Keratinocyte (primary cell): ENCODE results near the gene GNB1L. TPM values are rescaled to one million over a fixed set of nuclear protein-coding genes. Genes with fewer than 3 reads are reported as not detected.

Source experiments
- DNase-seq: peaks from one replicate; pipeline ENCODE4 v3.0.0-alpha.2; 2011; ENCODE audit warnings: low read depth, missing footprints, low spot score
- FAIRE-seq: peaks from 2 replicates; lab custom pipeline; 2011; peaks lifted over from hg19 to GRCh38; lab: Jason Lieb, UNC
- H2AFZ ChIP-seq: 2 replicates; pipeline ENCODE4 v1.6.0; 2012; ENCODE audit warnings: low read length, control low read depth, inconsistent platforms; ENCODE audit not compliant: control insufficient read depth
- H3K27ac ChIP-seq: 2 replicates; pipeline ENCODE4 v1.5.1; 2011; ENCODE audit warnings: low read length; ENCODE audit not compliant: control insufficient read depth, insufficient read depth
- H3K27me3 ChIP-seq: 3 replicates; pipeline ENCODE4 v1.6.0; 2011; ENCODE audit warnings: low read length; ENCODE audit not compliant: control insufficient read depth, insufficient read depth; ENCODE audit errors: extremely low read depth
- H3K36me3 ChIP-seq, 2 experiments: 2 replicates in 1 of 2; 3 replicates in 1 of 2; pipeline ENCODE4 v1.5.1; 2011; ENCODE audit warnings: low read length in 2 of 2, mild to moderate bottlenecking in 1 of 2; ENCODE audit not compliant: control insufficient read depth in 2 of 2, insufficient read depth in 2 of 2; ENCODE audit errors: extremely low read depth in 1 of 2
- H3K4me1 ChIP-seq: 3 replicates; pipeline ENCODE4 v1.5.1; 2011; ENCODE audit warnings: low read length; ENCODE audit not compliant: control insufficient read depth, insufficient read depth; ENCODE audit errors: extremely low read depth
- H3K4me2 ChIP-seq: 3 replicates; pipeline ENCODE4 v1.6.0; 2011; ENCODE audit warnings: low read depth, low read length; ENCODE audit not compliant: control insufficient read depth, insufficient read depth; ENCODE audit errors: extremely low read depth
- H3K4me3 ChIP-seq, 3 experiments: fragments of 200-600 bp in 1 of 3; sonication (generic) in 1 of 3; 2 replicates in 2 of 3; 3 replicates in 1 of 3; pipeline ENCODE4 v1.5.1; 2011 to 2016; ENCODE audit warnings: low read length in 3 of 3, mild to moderate bottlenecking in 3 of 3, control low read depth in 2 of 3, inconsistent platforms in 1 of 3, low read depth in 1 of 3, mixed read lengths in 1 of 3, mixed run types in 1 of 3, moderate library complexity in 1 of 3; ENCODE audit not compliant: control insufficient read depth in 2 of 3, insufficient read depth in 2 of 3; ENCODE audit errors: extremely low read depth in 1 of 3
- H3K79me2 ChIP-seq: 2 replicates; pipeline ENCODE4 v1.6.0; 2012; ENCODE audit warnings: low read length; ENCODE audit not compliant: control insufficient read depth, insufficient read depth
- H3K9ac ChIP-seq: 3 replicates; pipeline ENCODE4 v1.6.0; 2011; ENCODE audit warnings: low read length; ENCODE audit not compliant: control insufficient read depth, insufficient read depth; ENCODE audit errors: extremely low read depth
- H3K9me1 ChIP-seq: 3 replicates; pipeline ENCODE4 v1.6.0; 2011; ENCODE audit warnings: low read length; ENCODE audit not compliant: control insufficient read depth, insufficient read depth; ENCODE audit errors: extremely low read depth
- H3K9me3 ChIP-seq: 2 replicates; pipeline ENCODE4 v1.5.1; 2012; ENCODE audit warnings: low read depth, low read length; ENCODE audit not compliant: control insufficient read depth
- H4K20me1 ChIP-seq: 3 replicates; pipeline ENCODE4 v1.6.0; 2011; ENCODE audit warnings: low read length; ENCODE audit not compliant: control insufficient read depth, insufficient read depth; ENCODE audit errors: extremely low read depth
- EZH2 ChIP-seq: IDR thresholded peaks from one replicate; pipeline ENCODE4 v1.6.1; 2012; ENCODE audit warnings: inconsistent platforms, mild to moderate bottlenecking, low read length, moderate library complexity
- dilution Hi-C: fragments of 300-500 bp; cut with MboI; formaldehyde crosslinking; loops from one replicate; pipeline ENCODE4 v1.7.0; 2020; ENCODE audit warnings: low sequenced_read_pairs; ENCODE audit not compliant: extremely low pct_ligation_motif_present
- polyA plus RNA-seq, 5 experiments: library from polyadenylated mRNA; depleted of rRNA in 3 of 5; stranded (reverse) in 3 of 5; stranded (forward) in 1 of 5; unstranded in 1 of 5; fragments of >200 nt; gene quantifications; 1 replicate in 1 of 5; 2 replicates in 3 of 5; 3 replicates in 1 of 5; pipeline versions ENCODE4 v1.2.1 to v1.2.3, GENCODE V29; 2011 to 2012; ENCODE audit warnings: missing spikeins in 2 of 5, low read depth in 1 of 5, low replicate concordance in 1 of 5
- TF ChIP-seq, protein P1 (sequence below), 3 experiments: IDR thresholded peaks in 1 of 3; conservative IDR thresholded peaks in 1 of 3; optimal IDR thresholded peaks in 1 of 3; 2 replicates in 2 of 3; 3 replicates in 1 of 3; pipeline versions ENCODE3 to v1.5.1; 2011; ENCODE audit warnings: low read length in 3 of 3, mild to moderate bottlenecking in 3 of 3, moderate library complexity in 2 of 3, control low read depth in 1 of 3, inconsistent platforms in 1 of 3; ENCODE audit not compliant: insufficient read depth in 2 of 3; ENCODE audit errors: extremely low read depth in 1 of 3

GNB1L gene
- polyA plus RNA-seq, 1 donor (not counting 4 experiments of a cell fraction or from before 2014, with no cell fraction given): 2.0 TPM

DNA sequence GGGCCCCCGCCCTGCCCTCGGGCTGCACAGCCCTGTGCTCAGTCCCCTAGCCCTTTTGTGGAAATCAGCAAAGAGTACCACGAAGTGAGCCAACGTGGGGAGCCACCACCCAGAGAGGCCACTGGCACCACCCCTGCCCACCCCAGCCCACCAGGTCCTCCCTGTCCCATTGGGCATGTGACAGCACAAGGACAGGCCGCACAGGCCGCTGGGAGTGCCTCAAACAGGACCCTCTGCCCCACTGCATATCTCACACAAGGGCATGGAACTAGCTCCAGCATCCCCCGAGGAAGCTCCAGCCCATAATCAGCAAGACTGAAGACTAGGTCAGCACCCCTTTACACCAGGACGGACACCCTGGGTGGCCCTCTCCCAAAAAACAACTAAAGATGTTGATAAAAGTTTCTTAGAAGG lies 29.7 kb downstream of the GNB1L start:
- no peak overlapping the region for H2AFZ ChIP-seq
- dilution Hi-C loops: no loop called here
- H3K4me2 ChIP-seq: peak overlapping the region; percentile 67
- H3K4me1 ChIP-seq: peaks cover 17% of the 10 kb centered on the region
- H3K79me2 ChIP-seq: no peaks in the 10 kb centered on the region
- FAIRE-seq (no peak), DNase-seq (no peak)
- peak overlapping the region; percentile 37 for H3K9ac ChIP-seq
- peaks cover 4% of the 10 kb centered on the region for H3K9me1 ChIP-seq
- H3K36me3 ChIP-seq: no peaks in the 10 kb centered on the region
- H3K27ac ChIP-seq: no peak overlapping the region
- H3K4me3 ChIP-seq: no peak overlapping the region
- H4K20me1 ChIP-seq: no peaks in the 10 kb centered on the region
- no peak for TF ChIP-seq EZH2
- TF ChIP-seq, protein P1, sequence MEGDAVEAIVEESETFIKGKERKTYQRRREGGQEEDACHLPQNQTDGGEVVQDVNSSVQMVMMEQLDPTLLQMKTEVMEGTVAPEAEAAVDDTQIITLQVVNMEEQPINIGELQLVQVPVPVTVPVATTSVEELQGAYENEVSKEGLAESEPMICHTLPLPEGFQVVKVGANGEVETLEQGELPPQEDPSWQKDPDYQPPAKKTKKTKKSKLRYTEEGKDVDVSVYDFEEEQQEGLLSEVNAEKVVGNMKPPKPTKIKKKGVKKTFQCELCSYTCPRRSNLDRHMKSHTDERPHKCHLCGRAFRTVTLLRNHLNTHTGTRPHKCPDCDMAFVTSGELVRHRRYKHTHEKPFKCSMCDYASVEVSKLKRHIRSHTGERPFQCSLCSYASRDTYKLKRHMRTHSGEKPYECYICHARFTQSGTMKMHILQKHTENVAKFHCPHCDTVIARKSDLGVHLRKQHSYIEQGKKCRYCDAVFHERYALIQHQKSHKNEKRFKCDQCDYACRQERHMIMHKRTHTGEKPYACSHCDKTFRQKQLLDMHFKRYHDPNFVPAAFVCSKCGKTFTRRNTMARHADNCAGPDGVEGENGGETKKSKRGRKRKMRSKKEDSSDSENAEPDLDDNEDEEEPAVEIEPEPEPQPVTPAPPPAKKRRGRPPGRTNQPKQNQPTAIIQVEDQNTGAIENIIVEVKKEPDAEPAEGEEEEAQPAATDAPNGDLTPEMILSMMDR (optimal IDR thresholded peaks at IDR 0.05 in 1 of 3, IDR thresholded peaks at IDR 0.05 in 1 of 3, conservative IDR thresholded peaks at IDR 0.05 in 1 of 3; ENCODE audit: extremely low read depth in 1 of 3, insufficient read depth in 2 of 3, low read length in 3 of 3): no peak
- H3K27me3 ChIP-seq: no peaks in the 10 kb centered on the region
- H3K9me3 ChIP-seq: no peaks in the 10 kb centered on the region

DNA sequence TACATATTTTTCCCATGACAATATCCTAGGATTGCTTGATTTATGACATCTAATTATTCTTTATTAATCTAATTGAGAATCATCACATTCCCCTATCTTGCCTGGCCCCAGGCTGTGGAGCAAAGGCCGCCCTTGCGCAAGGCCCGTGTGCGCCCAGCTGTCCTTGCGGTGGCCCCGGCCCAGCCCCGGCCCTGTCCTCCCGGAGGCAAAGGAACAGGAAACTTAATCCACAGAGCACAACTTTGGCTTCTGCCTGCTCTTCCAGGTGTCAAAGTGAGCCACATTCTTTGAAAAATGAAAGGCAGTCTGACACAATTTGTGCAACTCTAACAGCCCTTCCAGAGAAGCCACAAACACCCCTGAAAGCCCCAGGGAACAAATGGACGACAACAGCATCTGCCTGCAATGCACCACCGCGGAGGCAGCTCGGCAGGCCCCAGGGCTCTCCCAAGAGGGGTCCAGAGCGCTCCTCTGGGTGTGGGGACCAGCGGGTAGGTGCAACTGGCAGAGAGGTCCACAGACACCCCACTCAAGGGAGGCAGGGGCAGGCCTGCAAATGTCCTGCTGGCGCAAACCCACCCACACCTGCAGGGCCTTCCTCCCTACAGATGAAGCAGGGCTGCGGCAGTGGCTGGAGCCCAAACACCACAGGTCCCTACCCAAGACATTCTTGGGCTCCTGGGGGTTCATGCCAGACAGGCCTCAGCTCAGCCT lies 30.3 kb downstream of the GNB1L start:
- FAIRE-seq: no peak

More for the DNA sequence above, 30.3 kb downstream of the GNB1L start:
- dilution Hi-C loops: no loop called here
- Histone ChIP-seq H3K79me2 (no peaks in the 10 kb centered on the region), H3K4me3 (no peak overlapping the region), H3K4me2 (peak overlapping the region; percentile 67), H3K9me1 (peaks cover 4% of the 10 kb centered on the region), H3K36me3 (no peaks in the 10 kb centered on the region), H3K9ac (peak overlapping the region; percentile 37), H3K4me1 (peaks cover 17% of the 10 kb centered on the region), H3K27me3 (no peaks in the 10 kb centered on the region), H4K20me1 (no peaks in the 10 kb centered on the region), H3K9me3 (no peaks in the 10 kb centered on the region), H3K27ac (peak overlapping the region; percentile 48), H2AFZ (peak overlapping the region; percentile 9)
- TF ChIP-seq, protein P1 (optimal IDR thresholded peaks at IDR 0.05 in 1 of 3, IDR thresholded peaks at IDR 0.05 in 1 of 3, conservative IDR thresholded peaks at IDR 0.05 in 1 of 3; ENCODE audit: extremely low read depth in 1 of 3, insufficient read depth in 2 of 3, low read length in 3 of 3): no peak
- no peak for TF ChIP-seq EZH2
- no peak for DNase-seq
